ENCODE data around the gene SPRR2F.

Gene SPRR2F

DNA sequence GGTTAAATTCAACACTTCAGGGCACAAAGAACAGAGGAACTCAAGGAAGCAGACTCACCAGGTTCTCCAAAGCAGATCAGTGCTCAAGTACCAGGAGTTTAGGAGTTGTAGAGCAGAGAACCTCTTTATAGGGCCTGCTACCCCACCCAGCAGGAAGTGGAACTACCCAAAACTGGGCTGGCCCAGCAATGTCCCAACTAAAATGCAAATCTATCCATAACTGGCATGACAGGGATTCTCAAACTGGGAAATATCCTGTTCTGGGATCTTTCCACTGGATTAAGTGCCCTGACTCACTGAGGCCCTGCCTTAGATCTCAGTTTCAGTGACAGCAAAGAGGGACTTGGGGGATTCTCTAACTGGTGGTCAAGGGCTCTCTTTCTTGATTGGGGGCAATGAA lies 18.9 kb downstream of the SPRR2F start, which contains the start of gene SPRR2E:
Gene SPRR2E (minus strand): TSS at position 101 of the 400 bp plus-strand sequence. CDS start 775 bp downstream, outside the sequence.
- in situ Hi-C loops (cut with HindIII; ENCODE audit: low pct_ligation_motif_present, low pct_unique_long_range_greater_than_20kb, low sequenced_read_pairs), result no loop called here
- no peak for DNase-seq

- no peak for DNase-seq
- in situ Hi-C loops (cut with HindIII; ENCODE audit: low pct_ligation_motif_present, low pct_unique_long_range_greater_than_20kb, low sequenced_read_pairs), result no loop called here
Measured at GRCh38 chr1:153087652-153088051, 25.7 kb downstream of the SPRR2F start.

- in situ Hi-C loops (cut with HindIII; ENCODE audit: low pct_ligation_motif_present, low pct_unique_long_range_greater_than_20kb, low sequenced_read_pairs), result no loop called here
- DNase-seq, result no peak
Measured at GRCh38 chr1:153081736-153082135, 31.6 kb downstream of the SPRR2F start.

GRCh38 chr1:153072806-153073726 lies 40.2 kb downstream of the SPRR2F start:
- no peak for DNase-seq
- in situ Hi-C loops (cut with HindIII; ENCODE audit: low pct_ligation_motif_present, low pct_unique_long_range_greater_than_20kb, low sequenced_read_pairs), result no loop called here

DNA sequence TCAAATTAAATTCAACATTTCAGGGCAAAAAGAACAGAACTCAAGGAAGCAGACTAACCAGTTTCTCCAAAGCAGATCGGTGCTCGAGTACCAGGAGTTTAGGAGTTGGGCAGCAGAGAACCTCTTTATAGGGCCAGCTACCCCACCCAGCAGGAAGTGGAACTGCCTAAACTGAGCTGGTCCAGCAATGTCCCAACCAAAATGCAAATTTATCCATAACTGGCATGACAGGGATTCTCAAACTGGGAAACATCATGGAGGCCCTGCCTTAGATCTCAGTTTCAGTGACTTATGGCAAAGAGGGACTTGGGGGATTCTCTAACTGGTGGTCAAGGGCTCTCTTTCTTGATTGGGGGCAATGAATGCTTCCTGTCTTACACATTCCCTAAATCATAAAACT lies 41.8 kb downstream of the SPRR2F start, which contains the start of gene SPRR2B:
Gene SPRR2B (minus strand): TSS at position 101 of the 400 bp plus-strand sequence. CDS start 772 bp downstream, outside the sequence.
- no peak for DNase-seq
- in situ Hi-C loops (cut with HindIII; ENCODE audit: low pct_ligation_motif_present, low pct_unique_long_range_greater_than_20kb, low sequenced_read_pairs), result no loop called here

- in situ Hi-C loops (cut with HindIII; ENCODE audit: low pct_ligation_motif_present, low pct_unique_long_range_greater_than_20kb, low sequenced_read_pairs), result no loop called here
- DNase-seq, result no peak
Measured at GRCh38 chr1:153070243-153070642, 43.1 kb downstream of the SPRR2F start.

Data from ACHN (cell line).